SIG-M5 treated with dmso at 0.1 percent for 504 hours (cell line): ENCODE data around the gene ZNF324B.
A peak's percentile ranks its signal among the peaks of the same experiment; 100 is the strongest.
"Not testable (repeated sequence)": the region's sequence is repeated elsewhere in the genome, so short reads cannot be mapped to it uniquely, and the experiment has no call there.

Source experiments
- DNase-seq: peaks from one replicate; lab custom pipeline; 2025; ENCODE audit not compliant: unreplicated experiment; lab: John Stamatoyannopoulos, UW

The ZNF324B gene

DNA sequence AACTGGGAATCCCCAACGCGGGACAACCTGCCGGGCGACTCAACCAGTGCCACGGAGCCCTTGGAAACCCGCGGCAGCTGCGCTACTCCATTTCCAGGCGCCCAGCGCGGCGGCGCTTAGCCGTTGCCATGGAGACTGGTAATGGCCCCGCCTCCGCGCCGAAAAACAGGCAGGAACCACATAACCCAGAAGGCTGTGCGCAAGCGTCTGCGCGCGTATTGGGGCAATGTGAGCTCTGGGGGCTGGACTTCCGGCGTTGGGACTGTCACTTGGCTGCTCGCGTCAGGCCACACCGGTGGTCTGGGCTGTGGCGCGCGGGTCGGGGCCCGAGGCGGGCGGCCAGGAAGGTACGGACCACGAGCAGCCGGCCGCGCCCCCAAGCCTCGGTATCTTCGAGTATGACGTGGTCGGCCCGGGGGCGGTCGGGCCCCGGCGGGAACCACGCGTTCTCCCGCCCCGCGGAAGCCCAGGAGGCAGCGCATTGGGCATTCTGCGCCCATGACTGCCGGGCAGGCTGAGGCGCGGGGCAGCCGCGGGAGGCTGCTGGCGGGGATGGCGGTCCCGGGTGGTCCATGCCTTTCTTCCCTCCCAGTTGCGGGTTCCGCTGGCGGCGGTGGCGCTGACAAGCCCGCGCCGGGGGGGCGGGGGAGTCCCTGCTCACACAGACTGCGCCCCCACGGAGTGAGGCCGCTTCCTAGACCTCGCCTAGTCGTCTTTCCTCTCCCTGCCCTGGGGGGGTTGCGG is at the start of gene ZNF324B:
Gene ZNF324B (plus strand): TSS at position 265 of the 744 bp plus-strand sequence. CDS start 2,080 bp downstream, outside the sequence.
- DNase-seq: peak; percentile 96

DNA sequence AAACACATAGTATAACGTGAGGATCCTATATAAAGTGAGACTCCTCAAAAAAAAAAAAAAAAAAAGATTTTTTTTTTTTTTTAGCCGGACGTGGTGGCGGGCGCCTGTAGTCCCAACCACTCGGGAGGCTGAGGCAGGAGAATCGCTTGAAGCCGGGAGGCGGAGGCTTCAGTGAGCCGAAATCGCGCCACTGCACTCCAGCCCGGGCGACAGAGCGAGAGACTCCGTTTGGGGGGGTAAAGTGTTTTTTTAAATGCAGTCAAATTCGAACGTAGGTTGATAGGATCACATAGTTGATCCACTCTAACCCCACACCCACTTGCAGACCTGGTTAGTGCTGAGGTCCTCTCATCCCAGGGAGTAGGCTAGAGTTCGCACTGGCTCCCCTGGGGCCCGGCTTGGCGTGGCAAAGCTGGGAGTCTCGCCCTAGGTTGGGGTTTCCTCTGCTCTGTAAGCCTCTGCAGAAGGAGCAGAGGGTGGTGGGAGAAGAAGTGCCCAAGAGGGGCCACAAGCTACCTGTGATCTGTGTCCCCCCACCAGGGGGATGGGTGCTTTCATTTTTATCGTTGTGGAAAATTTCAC is 49.5 kb upstream of the ZNF324B start:
- DNase-seq: no peak

- not testable (repeated sequence) for DNase-seq
Observed at GRCh38 chr19:58403920-58404478, 47.4 kb upstream of the ZNF324B start.

DNA sequence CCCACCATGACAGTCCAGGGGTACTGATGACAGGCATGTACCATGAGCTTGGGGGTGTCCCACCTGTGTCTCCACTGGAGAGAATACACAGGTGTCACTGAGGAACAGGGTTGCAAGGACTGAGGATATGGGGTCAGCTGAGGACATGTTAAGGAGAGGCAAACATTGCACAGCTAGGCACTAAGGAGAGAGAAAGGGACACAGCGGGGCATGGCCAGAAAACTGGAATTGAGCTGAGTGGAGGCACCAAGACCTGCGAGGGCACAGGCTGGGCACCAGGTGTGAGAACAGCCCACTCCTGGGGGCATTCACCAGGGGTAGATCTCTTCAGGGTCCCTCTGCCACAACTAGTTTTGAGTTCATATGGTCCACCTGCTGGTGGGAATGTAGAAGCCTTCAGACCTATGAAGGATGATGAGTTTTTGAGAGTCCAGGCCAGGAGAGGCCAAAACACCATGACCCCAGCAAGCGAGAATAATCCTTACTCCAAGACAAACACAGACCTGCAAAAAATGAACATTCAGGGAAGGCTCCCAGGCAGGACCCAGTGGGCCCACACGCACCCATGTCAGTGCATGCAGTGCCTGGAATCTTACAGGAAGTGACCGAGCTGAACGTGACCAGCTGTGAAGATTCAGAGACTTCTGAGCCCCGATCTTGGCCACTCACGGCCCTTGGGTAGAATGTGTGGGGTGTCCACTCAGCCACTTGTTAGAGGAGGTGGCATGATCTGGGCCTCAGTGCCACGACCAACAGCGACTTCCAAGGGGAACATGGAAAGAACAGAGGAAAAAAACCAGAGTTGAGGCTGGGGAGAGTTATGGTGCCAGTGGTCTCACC is 44.4 kb upstream of the ZNF324B start:
- DNase-seq: no peak

DNA sequence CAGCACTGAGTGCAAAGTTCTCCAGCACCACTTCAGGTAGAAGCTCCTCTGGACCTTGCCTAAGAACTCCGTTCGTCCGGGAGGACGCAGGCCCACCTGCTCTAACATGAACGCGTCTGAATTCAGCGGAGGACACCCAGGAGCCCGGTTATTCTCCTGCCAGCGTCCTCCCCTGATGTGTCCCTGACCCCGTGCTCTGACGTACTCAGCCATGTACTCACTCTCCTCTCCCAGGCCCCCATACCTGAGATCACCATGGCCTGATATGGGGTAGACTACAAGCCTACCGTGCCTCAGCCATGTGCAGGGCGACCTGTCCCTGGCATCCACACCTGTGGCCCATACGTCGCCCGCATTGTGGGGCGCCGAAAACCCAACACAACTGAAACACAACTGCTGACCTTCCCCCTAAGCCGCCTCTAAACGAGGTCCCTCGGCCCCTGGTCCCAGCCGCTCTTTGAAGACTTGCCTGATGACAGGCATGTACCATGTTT is 43.7 kb upstream of the ZNF324B start:
- DNase-seq: no peak

- DNase-seq: peak; percentile 96
Observed at GRCh38 chr19:58408152-58409009, 43.0 kb upstream of the ZNF324B start, which contains the start of gene ZNF584. ZNF584 (plus strand) TSS chr19:58408649; CDS start chr19:58409148, 499 bp downstream.

DNA sequence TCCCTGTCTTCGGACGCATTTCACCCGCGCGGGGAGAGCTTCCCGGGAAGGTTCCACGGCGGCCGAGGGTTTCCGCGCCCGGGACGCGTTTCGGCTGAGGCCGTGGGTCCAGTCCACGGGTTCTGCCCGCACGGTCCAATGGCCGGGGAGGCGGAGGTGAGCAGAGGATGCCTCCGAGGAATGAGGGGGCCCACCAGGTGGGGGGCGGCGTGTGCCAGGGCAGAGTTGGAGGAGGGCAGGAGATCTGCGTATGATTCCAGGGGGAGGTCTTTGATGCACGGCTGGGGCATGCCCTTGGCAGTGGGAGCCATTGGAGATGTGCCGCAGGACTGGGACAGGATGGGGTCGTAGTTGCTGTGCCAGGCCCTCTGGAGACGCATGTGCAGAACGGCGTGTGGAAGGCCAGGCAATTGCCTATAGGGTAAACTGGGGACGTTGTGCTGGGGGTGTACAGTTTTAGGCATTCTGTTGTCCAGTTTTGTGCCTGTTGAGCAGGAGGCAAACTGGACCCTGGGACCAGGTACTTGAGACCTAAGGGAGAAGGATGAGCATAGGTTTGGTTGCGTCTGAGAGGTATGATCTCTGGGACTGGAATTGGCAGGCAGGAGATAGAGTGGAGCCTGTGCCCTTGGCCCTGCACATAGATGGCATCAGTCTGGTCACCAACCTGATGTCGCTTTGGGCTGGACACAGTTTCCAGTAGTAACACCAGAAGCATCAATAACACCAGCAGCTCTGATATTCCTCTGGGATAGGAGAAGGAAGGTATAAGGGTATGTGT is 42.2 kb upstream of the ZNF324B start:
- DNase-seq: peak; percentile 48

DNA sequence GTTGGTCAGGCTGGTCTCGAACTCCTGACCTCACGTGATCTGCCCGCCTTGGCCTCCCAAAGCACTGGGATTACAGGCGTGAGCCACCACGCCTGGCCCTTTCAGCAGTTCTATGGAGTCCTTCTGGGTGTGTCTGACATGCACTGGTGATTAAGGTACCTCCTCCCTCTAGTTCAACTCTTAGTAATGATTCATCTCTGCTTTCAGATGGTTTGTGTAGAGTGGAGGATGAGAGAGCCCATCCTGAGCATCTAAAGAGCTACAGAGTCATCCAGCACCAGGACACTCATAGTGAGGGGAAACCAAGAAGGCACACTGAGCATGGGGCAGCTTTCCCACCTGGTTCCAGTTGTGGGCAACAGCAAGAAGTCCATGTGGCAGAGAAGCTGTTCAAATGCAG is 34.8 kb upstream of the ZNF324B start:
- DNase-seq: no peak

- DNase-seq: no peak
Observed at GRCh38 chr19:58417071-58417470, 34.4 kb upstream of the ZNF324B start.

GRCh38 chr19:58428617-58429016 is 22.8 kb upstream of the ZNF324B start:
- DNase-seq: no peak

- DNase-seq: no peak
Observed at GRCh38 chr19:58429745-58430144, 21.7 kb upstream of the ZNF324B start.

DNA sequence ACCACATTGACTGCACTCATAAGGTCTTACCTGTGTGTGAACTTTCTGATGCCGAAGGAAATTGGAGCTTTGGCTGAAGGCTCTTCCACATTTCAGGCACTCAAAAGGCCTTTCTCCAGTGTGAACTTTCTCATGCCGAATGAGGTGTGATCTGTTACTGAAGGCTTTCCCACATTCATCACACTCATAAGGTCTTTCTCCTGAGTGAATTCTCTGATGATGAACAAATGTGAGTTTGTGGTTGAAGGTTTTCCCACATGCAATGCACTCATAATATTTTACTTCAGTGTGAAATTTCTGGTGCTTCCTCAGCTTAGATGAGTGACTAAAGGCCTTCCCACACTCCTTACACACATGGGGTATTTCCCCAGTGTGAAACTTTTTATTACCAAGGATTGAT is 17.2 kb upstream of the ZNF324B start:
- no peak for DNase-seq

DNA sequence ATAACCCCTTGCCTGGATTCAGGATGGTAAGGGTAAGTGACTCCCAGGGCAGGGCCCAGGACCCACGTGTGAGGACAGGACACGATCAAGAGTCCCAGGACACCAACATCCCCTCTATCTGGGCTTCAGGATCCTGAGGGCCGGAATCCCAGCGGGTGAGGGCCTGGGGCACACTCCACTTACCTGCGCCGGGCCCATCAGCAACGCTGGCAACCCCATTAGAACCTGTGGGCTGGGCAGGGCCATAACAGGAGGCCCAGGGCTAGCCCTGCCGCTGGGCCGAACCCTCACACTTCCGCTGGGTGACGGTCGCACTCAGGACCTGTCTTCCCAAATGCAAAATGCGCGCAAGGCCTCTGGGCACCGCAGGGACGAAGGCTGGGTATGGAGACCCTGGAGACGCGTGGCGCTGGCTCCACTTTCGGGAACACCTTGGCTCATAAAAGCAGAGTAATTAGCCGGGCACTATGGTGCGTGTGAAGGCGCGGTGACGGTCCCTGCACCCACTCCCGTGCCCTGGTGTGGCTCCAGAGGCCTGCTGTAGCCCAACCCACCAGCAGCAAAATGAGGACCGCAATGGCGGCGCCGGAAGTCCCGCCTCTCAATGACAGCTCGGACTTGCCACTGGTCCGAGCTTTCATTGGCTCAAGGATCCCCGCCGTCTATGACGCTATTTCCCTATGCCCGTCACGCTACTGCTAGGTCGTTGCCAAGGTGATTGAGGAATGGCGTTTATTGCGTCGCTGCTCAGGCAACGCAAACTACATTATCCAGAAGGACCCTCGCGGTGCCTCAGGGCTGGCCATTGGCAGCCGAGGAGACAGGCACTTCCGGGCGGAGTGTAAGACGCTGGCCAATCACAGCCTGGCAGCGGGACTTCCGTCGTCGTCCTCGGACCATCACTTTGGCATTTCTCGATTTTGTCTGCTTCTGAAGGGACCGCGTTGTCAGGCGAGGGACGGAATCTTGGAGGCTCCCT is 11.6 kb upstream of the ZNF324B start, which contains the start of gene ZNF132:
Gene ZNF132 (minus strand): TSS at position 578 of the 979 bp plus-strand sequence. CDS start 332 bp downstream, at position 246.
- DNase-seq: no peak

DNA sequence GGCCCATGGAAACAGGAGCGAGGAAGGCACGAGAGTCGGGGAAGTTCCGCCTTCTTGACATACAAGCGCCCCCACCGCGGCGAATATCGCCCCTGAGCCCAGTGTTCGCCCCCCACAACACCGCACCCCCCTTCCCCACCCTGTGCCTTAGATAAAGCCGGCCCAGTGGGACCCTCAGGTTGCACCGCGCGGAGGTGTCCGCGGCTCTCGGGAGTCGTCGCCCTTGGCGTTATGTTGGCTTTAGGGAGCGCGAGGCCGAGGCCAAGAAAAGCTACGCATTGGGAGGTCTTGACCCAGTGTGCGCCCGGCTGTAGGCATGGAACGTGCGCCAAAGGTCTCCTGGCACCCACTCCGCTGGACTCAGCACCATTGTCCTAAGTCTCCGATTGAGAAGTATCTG is 10.9 kb upstream of the ZNF324B start:
- no peak for DNase-seq

GRCh38 chr19:58442986-58443385 is 8.4 kb upstream of the ZNF324B start:
- DNase-seq: not testable (repeated sequence)

DNA sequence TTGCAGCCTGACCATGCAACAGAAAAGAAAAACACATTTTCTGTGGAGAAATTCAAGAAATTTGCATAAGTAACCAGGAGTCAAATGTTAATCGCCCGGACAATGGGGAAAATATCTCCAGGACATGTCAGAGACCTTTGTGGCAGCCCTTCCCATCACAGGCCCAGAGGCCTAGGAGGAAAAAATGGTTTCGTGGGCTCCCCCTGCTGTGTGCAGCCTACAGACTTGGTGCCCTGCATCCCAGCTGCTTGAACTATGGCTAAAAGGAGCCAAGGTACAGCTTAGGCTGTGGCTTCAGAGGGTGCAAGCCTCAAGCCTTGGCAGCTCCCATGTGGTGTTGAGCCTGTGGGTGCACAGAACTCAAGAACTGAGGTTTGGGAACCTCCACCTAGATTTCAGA is 2.6 kb upstream of the ZNF324B start:
- not testable (repeated sequence) for DNase-seq

DNA sequence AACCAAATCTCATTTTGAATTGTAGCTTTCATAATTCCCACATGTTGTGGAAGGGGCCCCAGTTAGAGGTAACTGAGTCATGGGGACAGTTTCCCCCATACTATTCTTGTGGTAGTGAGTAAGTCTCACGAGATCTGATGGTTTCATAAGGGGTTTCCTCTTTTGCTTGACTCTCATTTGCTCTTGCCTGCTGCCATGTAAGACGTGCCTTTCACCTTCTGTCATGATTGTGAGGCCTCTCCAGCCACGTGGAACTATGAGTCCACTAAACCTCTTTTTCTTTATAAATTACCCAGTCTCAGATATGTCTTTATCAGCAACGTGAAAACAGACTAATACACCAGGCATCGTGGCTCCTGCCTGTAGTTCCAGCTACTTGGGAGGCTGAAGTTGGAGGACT is 1.4 kb upstream of the ZNF324B start:
- DNase-seq: not testable (repeated sequence)

GRCh38 chr19:58450856-58451357 is 515 bp upstream of the ZNF324B start:
- DNase-seq: no peak
